ENCODE results near the gene FBXO8. TPM values are rescaled to one million over a fixed set of nuclear protein-coding genes. Genes with fewer than 3 reads are reported as not detected.

FBXO8 gene
- polyA plus RNA-seq, 2 of the 4 experiments (the other 2 are of a cell fraction) = 10.3 to 19.5 TPM

- no peak overlapping the region for H3K4me3 ChIP-seq
- no peak overlapping the region for H3K4me2 ChIP-seq
- FAIRE-seq (no peak), ATAC-seq (no peak), DNase-seq (ENCODE audit: low read depth in 1 of 2, low spot score in 1 of 2) (no peak)
- POLR2A ChIA-PET = no interaction called here
- 88% methylated on average over 1 of the region's 1 CpG for WGBS (ENCODE audit: missing lambda C conversion rate)
- H3K9me3 ChIP-seq = no peaks in the 10 kb centered on the region
- H3K4me1 ChIP-seq = peaks cover 52% of the 10 kb centered on the region
- CTCF ChIA-PET = no interaction called here
- no peak overlapping the region; a peak in 1 of 6 replicates for H3K27ac ChIP-seq
- TF ChIP-seq HEYL (CRISPR knock-in tag; IDR thresholded peaks at IDR 0.05) (no peak), FOSL2 (IDR thresholded peaks at IDR 0.05) (no peak), FOSL2 (CRISPR knock-in tag; IDR thresholded peaks at IDR 0.05) (no peak), ZSCAN20 (CRISPR knock-in tag; IDR thresholded peaks at IDR 0.05) (no peak), KDM5A (IDR thresholded peaks at IDR 0.05) (no peak), HOXB13 (CRISPR knock-in tag; IDR thresholded peaks at IDR 0.05; ENCODE audit: low read depth) (no peak), ZNF302 (CRISPR knock-in tag; IDR thresholded peaks at IDR 0.05) (no peak), NR3C1 (IDR thresholded peaks at IDR 0.05) (no peak), MAX (IDR thresholded peaks at IDR 0.05) (no peak), MAZ (IDR thresholded peaks at IDR 0.05; ENCODE audit: borderline replicate concordance, low read depth, low read length) (no peak), CEBPB (IDR thresholded peaks at IDR 0.05) (no peak), POLR2AphosphoS2 (conservative IDR thresholded peaks at IDR 0.05; ENCODE audit: low read length) (no peak), JUN (IDR thresholded peaks at IDR 0.05) (no peak), USF2 (IDR thresholded peaks at IDR 0.05) (no peak), HES2 (IDR thresholded peaks at IDR 0.05) (no peak), MAFK (IDR thresholded peaks at IDR 0.05; ENCODE audit: partially characterized antibody) (no peak), RARB (CRISPR knock-in tag; IDR thresholded peaks at IDR 0.05) (no peak), CBX8 (IDR thresholded peaks at IDR 0.05) (no peak)
These were observed 28.9 kb downstream of the FBXO8 start for GRCh38 chr4:174254613-174255012.

GRCh38 chr4:174252412-174252811 lies 31.1 kb downstream of the FBXO8 start:
- POLR2A ChIA-PET = no interaction called here

GRCh38 chr4:174248407-174248806 lies 35.1 kb downstream of the FBXO8 start:
- 14% methylated on average over 1 of the region's 1 CpG for WGBS (ENCODE audit: missing lambda C conversion rate)
- ATAC-seq (no peak; a peak in 1 of 6 replicates), FAIRE-seq (no peak), DNase-seq (ENCODE audit: low read depth in 1 of 2, low spot score in 1 of 2) (no peak)
- ChIA-PET CTCF (interaction anchor here (1.3 kb wide), 1 partner anchor 26 kb away, joined by 3 read pairs; no protein-coding TSS in a partner anchor), POLR2A (no interaction called here)
- no peak overlapping the region for H3K4me3 ChIP-seq
- no peak for TF ChIP-seq CTCF (IDR thresholded peaks at IDR 0.05)
- no peak for TF ChIP-seq RARB (CRISPR knock-in tag; IDR thresholded peaks at IDR 0.05)
- TF ChIP-seq HMGXB4 (CRISPR knock-in tag; IDR thresholded peaks at IDR 0.05; ENCODE audit: borderline replicate concordance) = no peak
- TF ChIP-seq RAD21 (conservative IDR thresholded peaks at IDR 0.05 in 1 of 2, IDR thresholded peaks at IDR 0.05 in 1 of 2) = no peak
- TF ChIP-seq MAFK (IDR thresholded peaks at IDR 0.05; ENCODE audit: partially characterized antibody) = no peak
- no peak for TF ChIP-seq HEYL (CRISPR knock-in tag; IDR thresholded peaks at IDR 0.05)
- TF ChIP-seq PBX3 (IDR thresholded peaks at IDR 0.05) = no peak
- peak overlapping the region in 1 of 2 experiments; percentile 23; a peak in 1 of 6 replicates for H3K27ac ChIP-seq
- peaks cover 41% of the 10 kb centered on the region for H3K4me1 ChIP-seq
- no peaks in the 10 kb centered on the region for H3K9me3 ChIP-seq
- peak overlapping the region; percentile 54 for H3K4me2 ChIP-seq

More at GRCh38 chr4:174252412-174252811, 31.1 kb downstream of the FBXO8 start:
- H3K4me3 ChIP-seq = no peak overlapping the region
- FAIRE-seq = no peak
- peaks cover 58% of the 10 kb centered on the region for H3K4me1 ChIP-seq
- ATAC-seq = no peak
- WGBS (ENCODE audit: missing lambda C conversion rate) = 40% methylated on average over 2 of the region's 2 CpGs
- CTCF ChIA-PET = interaction anchor here (1.8 kb wide), 1 partner anchor 30 kb away, joined by 4 read pairs; no protein-coding TSS in a partner anchor
- H3K27ac ChIP-seq = no peak overlapping the region
- no peak overlapping the region for H3K4me2 ChIP-seq
- H3K9me3 ChIP-seq = no peaks in the 10 kb centered on the region
- TF ChIP-seq TFCP2L1 (CRISPR knock-in tag; IDR thresholded peaks at IDR 0.05) (no peak), BHLHE40 (IDR thresholded peaks at IDR 0.05; ENCODE audit: low read depth, low read length) (no peak), POLR2A (IDR thresholded peaks at IDR 0.05; ENCODE audit: low read length) (no peak)
- no peak for DNase-seq (ENCODE audit: low read depth in 1 of 2, low spot score in 1 of 2)
